Stimulated activated effector memory CD8-positive, alpha-beta T cell treated with anti-CD3 and anti-CD28 coated beads, Interleukin-12 subunit alpha, Interleukin-12 subunit beta, amount 100 ng/mL, for 72 hours (primary cell): ENCODE measurements around the gene PHF20.
"Not testable (repeated sequence)": the region's sequence is repeated elsewhere in the genome, so short reads cannot be mapped to it uniquely, and the experiment has no call there.

Experiments used
- ATAC-seq: fragments of 150-1000 bp; cut with Tn5 transposase; 2 replicates; pipeline ENCODE4 v1.10.0; 2021
- DNase-seq, 2 donors: peaks; one replicate each; pipeline ENCODE4 v3.0.0; 2021 to 2022; ENCODE audit warnings: low spot score in 2 of 2
- H3K27ac Mint-ChIP-seq: one replicate; pipeline ENCODE4 v1.8.0; 2022; ENCODE audit warnings: mild to moderate bottlenecking, mixed read lengths
- H3K36me3 Mint-ChIP-seq: one replicate; pipeline ENCODE4 v1.8.0; 2022; ENCODE audit warnings: mild to moderate bottlenecking, mixed read lengths
- H3K4me1 Mint-ChIP-seq: one replicate; pipeline ENCODE4 v1.8.0; 2022; ENCODE audit warnings: mixed read lengths
- H3K4me3 Mint-ChIP-seq: one replicate; pipeline ENCODE4 v1.8.0; 2022; ENCODE audit warnings: mild to moderate bottlenecking, mixed read lengths
- H3K9me3 Mint-ChIP-seq: one replicate; pipeline ENCODE4 v1.8.0; 2022; ENCODE audit warnings: mixed read lengths

The PHF20 gene

DNA sequence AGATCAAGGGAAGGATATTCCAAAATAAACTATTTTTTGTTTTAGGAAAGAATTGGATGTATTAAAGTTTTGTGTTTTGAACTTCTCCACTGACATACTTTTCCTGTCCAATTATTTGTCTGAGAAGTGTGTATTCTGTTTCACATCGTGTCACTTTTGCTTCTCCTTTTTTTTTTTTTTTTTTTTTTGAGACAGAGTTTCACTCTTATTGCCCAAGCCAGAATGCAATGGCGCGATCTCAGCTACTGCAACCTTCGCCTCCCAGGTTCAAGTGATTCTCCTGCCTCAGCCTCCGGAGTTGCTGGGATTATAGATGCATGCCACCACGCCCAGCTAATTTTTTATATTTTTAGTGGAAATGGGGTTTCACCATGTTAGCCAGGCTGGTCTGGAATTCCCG lies 123.7 kb downstream of the PHF20 start:
- Mint-ChIP-seq H3K36me3 (peaks cover 71% of the 10 kb centered on the region), H3K4me1 (peaks cover 22% of the 10 kb centered on the region)
- not testable (repeated sequence) for H3K9me3 Mint-ChIP-seq, H3K4me3 Mint-ChIP-seq, DNase-seq, H3K27ac Mint-ChIP-seq, ATAC-seq

DNA sequence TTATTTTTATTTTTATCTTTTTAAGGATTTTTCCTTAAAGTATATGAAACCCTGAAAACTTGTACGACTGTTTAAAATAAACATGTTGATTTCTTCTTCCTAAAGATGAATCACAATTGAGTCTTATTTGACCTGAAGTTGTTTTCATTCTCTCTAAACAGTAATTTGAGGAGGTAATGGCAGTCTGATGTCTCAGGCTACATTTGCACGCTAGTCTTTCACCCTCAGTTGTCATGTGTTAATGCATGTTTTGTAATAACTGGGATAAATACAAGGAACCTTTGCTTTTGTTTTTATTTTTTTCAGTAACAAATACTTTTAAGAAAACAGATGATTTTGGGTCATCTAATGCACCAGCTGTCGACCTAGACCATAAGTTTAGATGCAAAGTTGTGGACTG lies 127.2 kb downstream of the PHF20 start:
- Mint-ChIP-seq H3K27ac (no peak overlapping the region), H3K4me1 (peaks cover 25% of the 10 kb centered on the region), H3K9me3 (no peaks in the 10 kb centered on the region), H3K4me3 (no peak overlapping the region), H3K36me3 (peaks cover 71% of the 10 kb centered on the region)
- no peak for DNase-seq
- no peak for ATAC-seq

DNA sequence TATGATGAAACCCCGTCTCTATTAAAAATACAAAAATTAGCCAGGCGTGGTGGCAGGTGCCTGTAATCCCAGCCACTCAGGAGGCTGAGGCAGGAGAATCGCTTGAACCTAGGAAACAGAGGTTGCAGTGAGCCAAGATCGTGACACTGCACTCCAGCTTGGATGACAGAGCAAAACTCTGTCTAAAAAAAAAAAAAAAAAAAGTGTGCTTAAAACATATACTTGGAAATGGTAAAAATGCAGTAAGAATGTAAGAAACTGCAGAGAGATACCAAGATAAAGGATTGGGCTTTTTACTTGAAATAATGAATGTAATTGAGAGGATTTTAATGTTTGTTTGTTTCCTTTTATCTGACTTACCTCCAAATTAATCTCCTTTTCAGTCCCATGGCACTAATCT lies 129.4 kb downstream of the PHF20 start:
- peaks cover 17% of the 10 kb centered on the region for H3K4me1 Mint-ChIP-seq
- not testable (repeated sequence) for H3K4me3 Mint-ChIP-seq, ATAC-seq, H3K9me3 Mint-ChIP-seq, DNase-seq
- peaks cover 71% of the 10 kb centered on the region for H3K36me3 Mint-ChIP-seq
- H3K27ac Mint-ChIP-seq = peak overlapping the region; percentile 48

DNA sequence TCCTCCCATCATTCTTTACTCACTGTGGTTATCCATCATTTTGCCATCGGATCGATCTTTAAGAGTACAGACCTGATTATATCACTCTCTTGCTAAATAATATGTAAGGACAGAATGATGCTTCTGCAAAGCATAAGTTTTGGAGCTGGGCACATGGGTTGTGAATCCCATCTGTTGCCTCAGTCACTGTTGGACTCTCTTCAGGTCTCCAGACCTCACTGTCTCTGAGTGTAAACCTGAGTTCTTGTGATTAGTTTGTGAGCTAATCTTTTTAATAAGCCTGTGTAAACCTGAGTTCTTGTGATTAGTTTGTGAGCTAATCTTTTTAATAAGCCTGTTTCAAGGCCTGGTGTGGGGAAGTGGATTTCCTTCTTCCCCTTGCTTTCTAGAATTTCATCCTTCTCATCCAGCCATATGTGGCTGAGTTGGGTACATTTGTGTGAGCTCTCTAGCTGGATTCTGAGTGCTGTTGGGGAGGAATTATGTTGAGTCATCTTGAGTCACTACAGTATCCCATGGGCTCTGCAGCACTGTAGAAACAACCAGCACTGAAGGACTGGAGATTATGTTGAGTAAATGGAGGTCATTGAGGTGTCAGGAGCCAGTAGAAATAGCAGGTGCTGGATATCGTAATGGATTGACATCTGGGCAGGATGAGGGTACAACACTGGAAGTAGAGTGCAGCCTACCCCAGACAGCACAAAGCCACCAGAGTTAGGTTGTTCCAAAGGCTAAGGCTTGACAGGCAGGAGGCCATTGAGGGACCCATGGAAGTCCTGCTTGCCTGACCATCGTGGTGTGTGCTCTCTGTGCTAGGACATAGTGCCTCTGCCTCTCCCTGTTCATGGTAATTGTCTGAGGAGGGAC lies 130.1 kb downstream of the PHF20 start:
- Mint-ChIP-seq H3K9me3 (no peaks in the 10 kb centered on the region), H3K4me3 (no peak overlapping the region), H3K27ac (peak overlapping the region; percentile 48), H3K4me1 (peaks cover 19% of the 10 kb centered on the region), H3K36me3 (peaks cover 71% of the 10 kb centered on the region)
- ATAC-seq = no peak
- DNase-seq = no peak

DNA sequence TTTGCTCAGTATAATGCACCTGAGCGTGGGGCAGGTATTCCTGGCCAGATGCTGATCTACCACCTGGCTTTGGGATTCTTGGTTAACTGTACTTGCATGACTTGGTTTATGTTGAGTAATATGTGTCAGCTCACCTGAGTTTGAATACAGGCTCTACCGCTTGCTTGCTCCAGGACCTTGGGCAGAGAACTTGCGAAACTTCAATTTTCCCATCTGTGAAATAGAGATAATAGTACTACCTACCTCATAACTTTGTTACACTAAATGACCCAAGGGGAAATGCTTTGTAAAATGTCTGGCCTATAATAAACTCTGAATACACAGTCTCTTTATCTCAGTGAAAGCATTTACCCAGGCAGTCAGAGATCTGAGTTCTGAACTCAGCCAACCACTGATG lies 130.7 kb downstream of the PHF20 start:
- Mint-ChIP-seq H3K4me3 (no peak overlapping the region), H3K9me3 (no peaks in the 10 kb centered on the region), H3K36me3 (peaks cover 71% of the 10 kb centered on the region), H3K4me1 (peaks cover 25% of the 10 kb centered on the region), H3K27ac (no peak overlapping the region)
- no peak for ATAC-seq
- DNase-seq = no peak

DNA sequence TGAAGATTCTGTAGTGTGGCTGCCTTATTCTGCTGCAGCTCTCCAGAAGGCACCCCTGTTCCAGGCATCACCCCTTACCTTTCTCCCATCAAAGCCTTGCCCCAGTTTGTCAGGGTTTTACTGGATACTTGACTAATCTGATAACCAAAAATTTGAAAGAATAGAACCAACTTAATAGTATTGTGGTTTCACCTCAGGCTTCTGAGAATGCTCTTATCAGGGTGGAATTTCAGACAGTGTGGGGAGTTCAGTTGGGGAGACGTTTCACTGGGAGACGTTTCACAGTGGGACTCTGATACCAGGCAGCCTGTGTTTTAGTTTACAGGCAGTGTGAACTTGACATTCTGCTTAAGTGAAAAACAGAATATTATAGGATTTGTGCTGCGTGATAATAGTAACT lies 132.0 kb downstream of the PHF20 start:
- Mint-ChIP-seq H3K36me3 (peaks cover 76% of the 10 kb centered on the region), H3K4me3 (no peak overlapping the region), H3K27ac (no peak overlapping the region), H3K9me3 (no peaks in the 10 kb centered on the region), H3K4me1 (peaks cover 38% of the 10 kb centered on the region)
- DNase-seq (no peak), ATAC-seq (no peak)

DNA sequence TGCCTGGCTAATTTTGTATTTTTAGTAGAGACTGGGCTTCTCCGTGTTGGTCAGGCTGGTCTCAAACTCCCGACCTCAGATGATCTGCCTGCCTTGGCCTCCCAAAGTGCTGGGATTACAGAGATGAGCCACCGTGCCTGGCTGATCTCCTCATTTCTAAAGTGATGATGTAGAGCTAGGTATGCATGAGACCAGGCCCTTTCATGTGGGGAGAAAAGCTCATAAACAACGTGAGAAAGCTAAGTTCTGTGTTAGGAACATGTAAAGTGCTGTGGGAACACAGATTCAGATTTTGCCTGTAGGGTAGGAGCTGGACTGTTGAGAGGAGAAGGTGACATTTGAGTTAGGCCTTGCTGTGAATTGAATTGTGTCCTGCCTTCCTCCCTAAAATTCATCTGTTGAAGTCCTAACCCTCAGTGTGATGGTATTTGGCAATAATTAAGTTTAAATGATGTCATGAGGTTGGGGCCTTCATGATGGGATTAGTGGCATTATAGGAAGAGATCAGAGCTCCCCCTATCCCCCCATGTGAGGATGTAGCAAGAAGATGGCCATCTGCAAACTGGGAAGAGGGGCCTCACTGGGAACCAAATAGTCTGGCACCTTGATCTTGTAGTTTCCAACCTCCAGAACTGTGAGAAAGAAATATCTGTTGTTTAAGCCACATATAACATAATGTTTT lies 133.3 kb downstream of the PHF20 start:
- no peak overlapping the region for H3K4me3 Mint-ChIP-seq
- no peak for ATAC-seq
- no peaks in the 10 kb centered on the region for H3K9me3 Mint-ChIP-seq
- H3K4me1 Mint-ChIP-seq = peaks cover 50% of the 10 kb centered on the region
- H3K36me3 Mint-ChIP-seq = peaks cover 75% of the 10 kb centered on the region
- no peak for DNase-seq
- no peak overlapping the region for H3K27ac Mint-ChIP-seq

DNA sequence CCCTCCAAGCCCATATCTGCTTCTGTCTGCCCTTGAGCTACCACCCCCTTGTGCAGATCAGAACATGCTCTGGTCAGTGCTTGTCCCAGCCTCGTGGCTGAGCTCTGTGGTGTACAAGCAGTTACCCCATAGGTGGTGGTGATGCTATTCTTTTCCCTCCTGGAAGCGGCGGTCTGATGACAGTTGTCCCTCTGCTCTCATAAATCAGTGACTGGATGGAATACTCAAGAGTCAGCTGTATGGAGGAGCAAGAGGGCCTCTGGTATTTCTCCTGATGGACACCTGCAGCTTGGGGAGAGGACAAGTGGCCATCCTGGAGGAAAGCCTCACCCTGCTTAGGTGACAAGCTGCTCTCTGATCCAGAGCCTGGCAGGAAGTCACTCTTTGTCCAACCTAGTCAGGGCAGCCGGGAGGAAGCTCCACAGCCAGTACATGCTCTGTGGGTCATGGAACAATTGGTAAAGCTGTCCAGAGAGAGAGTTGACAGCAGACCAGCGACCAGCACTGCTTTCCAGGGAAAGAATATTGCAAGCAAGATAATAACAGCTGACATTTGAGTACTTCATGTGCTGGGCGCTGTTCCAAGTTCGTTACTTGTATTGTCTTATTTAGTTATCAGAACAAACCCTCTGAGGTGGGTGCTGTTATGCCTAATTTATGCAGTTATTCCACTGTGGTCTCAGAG lies 135.3 kb downstream of the PHF20 start:
- peaks cover 78% of the 10 kb centered on the region for H3K36me3 Mint-ChIP-seq
- peaks cover 42% of the 10 kb centered on the region for H3K4me1 Mint-ChIP-seq
- H3K4me3 Mint-ChIP-seq = no peak overlapping the region
- DNase-seq (no peak), ATAC-seq (no peak)
- H3K27ac Mint-ChIP-seq = peak overlapping the region; percentile 50
- no peaks in the 10 kb centered on the region for H3K9me3 Mint-ChIP-seq

DNA sequence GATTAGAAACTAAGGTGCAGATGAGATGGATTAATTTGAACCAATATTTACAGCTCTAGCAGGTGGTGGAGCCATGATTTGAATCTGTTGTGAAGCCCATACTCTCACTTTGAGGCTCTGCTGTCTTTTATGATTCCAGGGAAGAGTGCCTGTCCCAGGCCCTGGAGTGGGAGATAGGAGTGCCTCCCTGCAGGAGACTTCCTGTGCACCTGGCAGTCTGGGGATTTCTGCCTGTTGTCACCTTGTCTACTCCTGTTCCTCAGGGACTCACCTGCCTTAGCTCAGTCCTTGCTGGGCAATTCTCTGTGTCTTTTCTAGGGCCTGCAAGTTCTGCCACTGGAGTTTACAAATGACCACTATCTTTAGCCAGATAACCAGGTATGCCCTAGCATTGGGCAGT lies 136.2 kb downstream of the PHF20 start:
- Mint-ChIP-seq H3K4me3 (no peak overlapping the region), H3K36me3 (peaks cover 82% of the 10 kb centered on the region), H3K4me1 (peaks cover 42% of the 10 kb centered on the region), H3K27ac (peak overlapping the region; percentile 4), H3K9me3 (no peaks in the 10 kb centered on the region)
- DNase-seq = no peak
- no peak for ATAC-seq

DNA sequence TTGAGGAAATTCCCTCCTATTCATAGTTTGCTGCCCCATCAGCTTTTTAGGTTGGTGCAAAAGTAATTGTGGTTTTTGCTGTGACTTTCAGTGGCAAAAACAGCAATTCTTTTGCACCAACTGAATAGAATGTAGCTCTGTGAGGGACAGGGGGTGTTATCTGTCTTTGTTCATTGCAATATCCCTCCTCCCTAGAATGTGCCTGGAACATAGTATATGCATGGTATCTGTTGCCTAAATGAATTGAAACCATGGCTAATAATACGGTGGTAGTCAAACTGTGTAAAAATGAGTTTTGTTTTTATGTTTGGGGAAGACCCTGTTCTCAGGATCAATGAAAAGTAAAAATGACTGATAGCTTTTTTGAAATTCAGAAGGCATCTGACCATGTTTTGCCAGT lies 137.4 kb downstream of the PHF20 start:
- Mint-ChIP-seq H3K9me3 (no peaks in the 10 kb centered on the region), H3K4me1 (peaks cover 42% of the 10 kb centered on the region), H3K4me3 (no peak overlapping the region), H3K36me3 (peaks cover 85% of the 10 kb centered on the region), H3K27ac (peak overlapping the region; percentile 56)
- DNase-seq (no peak), ATAC-seq (peak; percentile 76)

DNA sequence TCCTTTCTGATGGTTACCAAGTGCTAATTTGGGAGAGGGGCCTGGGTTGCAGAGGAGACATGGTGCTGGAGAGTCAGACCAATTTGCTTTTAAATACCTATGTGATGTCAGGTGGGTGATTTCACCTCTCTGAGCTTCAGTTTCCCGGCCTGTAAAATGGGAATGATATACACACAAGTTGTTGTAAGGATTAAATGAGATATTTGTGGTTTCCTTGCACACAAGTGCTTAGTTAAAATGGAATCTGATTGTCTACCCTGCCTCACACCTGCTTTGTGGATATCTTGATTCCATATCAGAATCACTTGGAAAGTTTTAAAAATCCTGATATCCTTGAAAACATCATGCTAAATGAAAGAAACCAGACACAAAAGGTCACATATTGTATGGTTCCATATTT lies 138.0 kb downstream of the PHF20 start:
- H3K4me3 Mint-ChIP-seq = no peak overlapping the region
- peaks cover 42% of the 10 kb centered on the region for H3K4me1 Mint-ChIP-seq
- H3K36me3 Mint-ChIP-seq = peaks cover 85% of the 10 kb centered on the region
- ATAC-seq = no peak
- DNase-seq = no peak
- H3K9me3 Mint-ChIP-seq = no peaks in the 10 kb centered on the region
- H3K27ac Mint-ChIP-seq = peak overlapping the region; percentile 56

DNA sequence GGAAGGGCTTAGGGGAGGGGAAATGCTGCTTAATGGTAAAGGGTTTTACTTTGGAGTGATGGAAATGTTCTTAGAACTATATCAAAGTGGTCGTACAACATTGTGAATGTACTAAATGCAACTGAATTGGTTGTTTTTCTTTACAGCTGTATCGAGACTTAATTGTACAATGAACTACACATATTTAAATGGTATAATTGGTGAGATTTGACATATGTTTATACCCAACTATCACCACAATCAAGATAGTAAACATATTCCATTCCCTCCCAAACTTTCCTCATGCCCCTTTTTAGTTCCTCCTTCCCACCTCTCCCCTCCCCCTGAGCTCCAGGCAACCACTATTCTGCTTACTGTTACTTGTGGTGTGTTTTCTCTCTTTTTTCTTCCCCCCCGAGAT lies 138.4 kb downstream of the PHF20 start:
- Mint-ChIP-seq H3K4me1 (peaks cover 42% of the 10 kb centered on the region), H3K4me3 (no peak overlapping the region), H3K27ac (peak overlapping the region; percentile 56), H3K9me3 (no peaks in the 10 kb centered on the region), H3K36me3 (peaks cover 84% of the 10 kb centered on the region)
- no peak for ATAC-seq
- no peak for DNase-seq

DNA sequence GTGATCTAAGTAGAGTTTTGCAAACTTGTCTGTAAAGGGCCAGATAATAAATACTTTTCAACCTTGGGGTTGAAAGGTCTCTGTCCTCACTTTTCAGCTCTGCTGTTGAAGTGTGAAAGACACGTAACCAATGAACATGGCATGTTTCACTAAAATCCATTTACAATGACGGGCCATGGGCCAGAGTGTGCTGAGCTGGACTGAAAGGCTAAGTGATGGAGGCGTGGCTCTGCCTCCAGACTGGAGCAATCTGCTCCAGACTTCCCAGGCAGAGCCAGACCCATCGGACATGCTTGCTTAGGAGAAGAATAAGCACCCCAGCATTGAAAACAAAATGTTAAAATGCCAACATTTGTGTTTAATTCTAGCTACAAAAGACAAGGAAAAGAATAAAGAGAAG lies 141.1 kb downstream of the PHF20 start:
- H3K36me3 Mint-ChIP-seq = peaks cover 87% of the 10 kb centered on the region
- no peak overlapping the region for H3K4me3 Mint-ChIP-seq
- no peaks in the 10 kb centered on the region for H3K9me3 Mint-ChIP-seq
- H3K27ac Mint-ChIP-seq = peak overlapping the region; percentile 52
- H3K4me1 Mint-ChIP-seq = peaks cover 24% of the 10 kb centered on the region
- DNase-seq = no peak
- no peak for ATAC-seq

DNA sequence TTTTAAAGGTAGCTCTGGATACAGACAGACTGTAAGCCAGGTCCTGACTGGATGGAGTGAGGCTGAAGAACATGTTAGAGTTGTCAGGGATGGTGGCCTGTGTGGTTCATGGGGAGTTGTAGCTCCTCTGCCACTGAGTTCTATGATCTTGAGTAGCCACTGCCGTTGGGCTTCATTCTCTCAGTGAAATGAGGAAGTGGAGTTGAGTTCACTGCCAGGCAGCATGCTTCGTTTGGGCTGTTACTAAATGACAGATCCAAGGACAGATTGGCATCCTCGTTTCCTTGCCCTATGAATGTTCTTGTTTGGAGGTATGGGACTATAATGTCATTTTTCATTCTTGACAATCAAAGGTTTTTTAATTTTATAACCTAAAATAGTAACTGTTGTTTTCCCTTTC lies 145.3 kb downstream of the PHF20 start:
- Mint-ChIP-seq H3K9me3 (no peaks in the 10 kb centered on the region), H3K4me3 (no peak overlapping the region), H3K4me1 (no peaks in the 10 kb centered on the region), H3K36me3 (peaks cover 99% of the 10 kb centered on the region), H3K27ac (no peak overlapping the region)
- ATAC-seq (no peak), DNase-seq (no peak)

DNA sequence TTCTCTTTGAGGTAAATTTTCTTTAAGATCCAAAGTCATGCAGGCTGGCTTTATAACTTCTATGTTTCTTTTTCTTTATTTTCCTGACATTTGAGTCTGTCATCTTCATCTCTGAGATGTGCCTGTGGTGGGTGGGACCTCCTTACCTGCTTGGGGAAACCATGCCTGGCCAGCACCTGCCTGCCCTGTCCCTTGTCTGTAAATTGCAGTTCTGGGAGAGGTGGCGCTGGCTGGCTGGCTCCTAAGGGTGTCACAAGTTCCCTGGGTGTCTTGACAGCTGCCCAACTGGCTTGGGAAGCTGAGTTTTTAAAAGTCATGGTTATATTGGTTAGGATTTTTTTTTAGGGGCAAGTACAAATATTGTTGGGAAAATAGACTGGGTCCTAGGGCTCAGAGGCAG lies 146.2 kb downstream of the PHF20 start:
- H3K9me3 Mint-ChIP-seq = no peaks in the 10 kb centered on the region
- no peak for DNase-seq
- no peak for ATAC-seq
- H3K36me3 Mint-ChIP-seq = peaks cover 92% of the 10 kb centered on the region
- H3K4me3 Mint-ChIP-seq = no peak overlapping the region
- peak overlapping the region; percentile 50 for H3K27ac Mint-ChIP-seq
- no peaks in the 10 kb centered on the region for H3K4me1 Mint-ChIP-seq
